GM23338 (cell line): ENCODE measurements around the gene PRAMEF1. TPM values are rescaled to one million over a fixed set of nuclear protein-coding genes. Genes with fewer than 3 reads are reported as not detected.

Source experiments
- ATAC-seq: fragments of 200-7000 bp; cut with Tn5 transposase; 3 replicates; pipeline ENCODE4 v1.9.1; 2020
- DNase-seq: peaks from one replicate; pipeline ENCODE4 v3.0.0-alpha.2; 2015; ENCODE audit warnings: low spot score
- H2AFZ ChIP-seq: fragments of 200-600 bp; sonication (generic); 2 replicates; pipeline ENCODE4 v1.8.0; 2016; ENCODE audit warnings: antibody characterized with exemption, mild to moderate bottlenecking, moderate library complexity
- H3F3A ChIP-seq: fragments of 200-600 bp; sonication (generic); replicated peaks from 2 replicates; pipeline ENCODE4 v1.8.0; 2017; ENCODE audit warnings: antibody characterized with exemption, mixed run types, low read depth
- H3K27ac ChIP-seq: fragments of 200-600 bp; sonication (generic); 2 replicates; pipeline ENCODE4 v1.6.1; 2016; ENCODE audit warnings: low read depth
- H3K27me3 ChIP-seq: fragments of 200-600 bp; sonication (generic); 2 replicates; pipeline ENCODE4 v1.8.0; 2016; ENCODE audit warnings: mild to moderate bottlenecking, mixed run types, moderate library complexity; ENCODE audit not compliant: insufficient read depth
- H3K36me3 ChIP-seq: fragments of 200-600 bp; sonication (generic); 2 replicates; pipeline ENCODE4 v1.8.0; 2016; ENCODE audit warnings: mild to moderate bottlenecking; ENCODE audit not compliant: insufficient read depth
- H3K4me1 ChIP-seq: fragments of 200-600 bp; sonication (generic); 2 replicates; pipeline ENCODE4 v1.8.0; 2016; ENCODE audit warnings: mild to moderate bottlenecking, moderate library complexity; ENCODE audit not compliant: insufficient read depth
- H3K4me2 ChIP-seq: fragments of 200-600 bp; sonication (generic); 2 replicates; pipeline ENCODE4 v1.7.1; 2017; ENCODE audit warnings: mixed run types
- H3K4me3 ChIP-seq: fragments of 200-600 bp; sonication (generic); 2 replicates; pipeline ENCODE4 v1.6.1; 2016; ENCODE audit warnings: mixed run types
- H3K79me2 ChIP-seq: fragments of 200-600 bp; sonication (generic); replicated peaks from 2 replicates; pipeline ENCODE4 v1.8.0; 2017; ENCODE audit warnings: mild to moderate bottlenecking; ENCODE audit not compliant: insufficient read depth
- H3K9me2 ChIP-seq: fragments of 200-600 bp; sonication (generic); 2 replicates; pipeline ENCODE4 v1.8.0; 2017; ENCODE audit not compliant: insufficient read depth
- H4K20me1 ChIP-seq: fragments of 200-600 bp; sonication (generic); replicated peaks from 2 replicates; pipeline ENCODE4 v1.8.0; 2017; ENCODE audit warnings: mild to moderate bottlenecking; ENCODE audit not compliant: insufficient read depth
- H3K27ac Mint-ChIP-seq: 2 replicates; pipeline ENCODE4 v1.8.0; 2020; ENCODE audit warnings: inconsistent platforms, mild to moderate bottlenecking, moderate library complexity, mixed read lengths
- H3K27me3 Mint-ChIP-seq: 3 replicates; pipeline ENCODE4 v1.8.0; 2022; ENCODE audit warnings: low read depth, mild to moderate bottlenecking, moderate library complexity, mixed read lengths, inconsistent platforms; ENCODE audit not compliant: insufficient read depth, poor library complexity
- H3K36me3 Mint-ChIP-seq: 3 replicates; pipeline ENCODE4 v1.8.0; 2021; ENCODE audit warnings: low read depth, mild to moderate bottlenecking, inconsistent platforms, moderate library complexity, mixed read lengths
- H3K4me1 Mint-ChIP-seq: 3 replicates; pipeline ENCODE4 v1.8.0; 2020; ENCODE audit warnings: mild to moderate bottlenecking, inconsistent platforms, mixed read lengths
- H3K4me3 Mint-ChIP-seq: 3 replicates; pipeline ENCODE4 v1.8.0; 2021; ENCODE audit warnings: moderate library complexity, mild to moderate bottlenecking, inconsistent platforms, mixed read lengths
- H3K9me3 Mint-ChIP-seq: 3 replicates; pipeline ENCODE4 v1.8.0; 2020; ENCODE audit warnings: moderate library complexity, mild to moderate bottlenecking, inconsistent platforms, mixed read lengths
- CTCF ChIP-seq, 2 experiments: fragments of 200-600 bp in 1 of 2; sonication (generic) in 1 of 2; conservative IDR thresholded peaks; 2 replicates each; pipeline versions ENCODE4 v1.5.1 to v1.6.1; 2016 to 2017; ENCODE audit warnings: antibody characterized with exemption in 2 of 2, low read depth in 2 of 2, mild to moderate bottlenecking in 2 of 2, moderate library complexity in 1 of 2
- EZH2 ChIP-seq: fragments of 200-600 bp; sonication (generic); IDR thresholded peaks from one replicate; pipeline ENCODE4 v1.8.0; 2017; ENCODE audit warnings: antibody characterized with exemption, mild to moderate bottlenecking, low read depth; ENCODE audit not compliant: unreplicated experiment
- JUNB ChIP-seq: IDR thresholded peaks from one replicate; pipeline ENCODE4 v1.6.1; 2016; ENCODE audit warnings: antibody characterized with exemption; ENCODE audit not compliant: unreplicated experiment
- NANOG ChIP-seq: IDR thresholded peaks from 2 replicates; pipeline ENCODE4 v1.6.1; 2016; ENCODE audit warnings: antibody characterized with exemption, borderline replicate concordance
- STAT1 ChIP-seq: IDR thresholded peaks from one replicate; pipeline ENCODE4 v1.6.1; 2016; ENCODE audit warnings: antibody characterized with exemption; ENCODE audit not compliant: unreplicated experiment
- ZNF462 ChIP-seq: fragments of 250-450 bp; sonication (Bioruptor Pico); IDR thresholded peaks from 2 replicates; pipeline ENCODE4 v1.5.0; 2020; ENCODE audit warnings: mild to moderate bottlenecking, moderate library complexity
- polyA plus RNA-seq: library from polyadenylated mRNA; unstranded; fragments of >200 nt; fragmentation: Nextera tagmentation; extraction: Ambion mirVana; gene quantifications from 2 replicates; pipeline ENCODE4 v1.2.1, GENCODE V29; 2016
- total RNA-seq: library from RNA; depleted of rRNA; stranded (reverse); fragments of >200 nt; shearing (Covaris generic); gene quantifications from 2 replicates; pipeline ENCODE4 v1.2.3, GENCODE V29; 2014

Gene PRAMEF1
- total and polyA plus RNA-seq, 2 experiments from 2014 or later, result not detected

- TF ChIP-seq ZNF462 (no peak), NANOG (no peak)
Observed at GRCh38 chr1:12756768-12757413, 34.3 kb upstream of the PRAMEF1 start (continued).

- H3K79me2 ChIP-seq, result no peaks in the 10 kb centered on the region
- no peak overlapping the region for H3K27ac ChIP-seq
- no peaks in the 10 kb centered on the region for H3K36me3 ChIP-seq
- H3K4me3 Mint-ChIP-seq, result no peak overlapping the region
- H3K4me3 ChIP-seq, result no peak overlapping the region
- TF ChIP-seq STAT1 (no peak), JUNB (no peak), CTCF (conservative IDR thresholded peaks at IDR 0.05; ENCODE audit: low read depth in 2 of 2) (no peak), EZH2 (no peak), NANOG (no peak)
- H4K20me1 ChIP-seq, result no peaks in the 10 kb centered on the region
- no peak overlapping the region for H2AFZ ChIP-seq
- no peaks in the 10 kb centered on the region for H3K27me3 ChIP-seq
- H3K9me3 Mint-ChIP-seq, result no peaks in the 10 kb centered on the region; the same call in 2 of the 3 replicates
- no peak overlapping the region for H3K4me2 ChIP-seq
- H3K4me1 Mint-ChIP-seq, result no peaks in the 10 kb centered on the region; the same call in 1 of the 3 replicates
- H3K27me3 Mint-ChIP-seq, result peaks cover 4% of the 10 kb centered on the region
- no peaks in the 10 kb centered on the region for H3K9me2 ChIP-seq
- DNase-seq (no peak), ATAC-seq (no peak)
- H3K4me1 ChIP-seq, result no peaks in the 10 kb centered on the region
- no peaks in the 10 kb centered on the region for H3F3A ChIP-seq
- H3K36me3 Mint-ChIP-seq, result no peaks in the 10 kb centered on the region; the same call in 2 of the 3 replicates
- no peak overlapping the region for H3K27ac Mint-ChIP-seq
Observed at GRCh38 chr1:12757836-12758235, 33.4 kb upstream of the PRAMEF1 start.
